DMS79 (cell line): ENCODE data around the gene MRPL11.
A peak's percentile ranks its signal among the peaks of the same experiment; 100 is the strongest.

Source experiments
- DNase-seq: peaks from one replicate; lab custom pipeline; 2025; lab: John Stamatoyannopoulos, UW

MRPL11 gene

DNA sequence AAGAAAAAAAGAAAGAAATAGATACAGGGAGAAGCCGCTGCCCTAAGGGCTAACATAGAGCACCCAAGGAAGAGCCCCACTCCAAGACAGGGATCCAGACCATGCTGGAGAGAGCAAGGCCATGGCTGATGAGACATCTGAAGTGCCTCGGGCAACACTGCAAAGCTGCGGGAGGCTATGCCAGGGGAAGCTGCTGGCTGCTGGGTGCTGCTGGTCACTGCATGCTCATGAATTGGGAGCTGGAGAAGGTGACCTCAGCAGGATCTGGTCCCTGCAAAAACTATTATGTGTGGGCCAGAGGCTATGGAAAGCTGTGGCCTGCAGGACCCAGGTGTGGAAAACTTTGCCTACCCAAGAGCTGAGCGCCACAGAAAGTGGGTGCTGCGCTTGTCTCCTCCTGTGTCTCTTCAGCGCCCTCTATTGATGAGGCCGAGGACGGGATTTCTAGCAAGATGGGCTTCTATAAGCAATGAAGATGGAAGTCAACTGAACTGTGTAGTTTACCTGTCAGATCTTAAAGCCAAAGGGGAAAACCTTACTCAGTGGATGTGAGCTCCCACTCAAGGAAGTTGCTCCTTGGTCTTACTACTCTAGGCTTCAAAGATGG lies 49.8 kb downstream of the MRPL11 start:
- DNase-seq = peak; percentile 21

DNA sequence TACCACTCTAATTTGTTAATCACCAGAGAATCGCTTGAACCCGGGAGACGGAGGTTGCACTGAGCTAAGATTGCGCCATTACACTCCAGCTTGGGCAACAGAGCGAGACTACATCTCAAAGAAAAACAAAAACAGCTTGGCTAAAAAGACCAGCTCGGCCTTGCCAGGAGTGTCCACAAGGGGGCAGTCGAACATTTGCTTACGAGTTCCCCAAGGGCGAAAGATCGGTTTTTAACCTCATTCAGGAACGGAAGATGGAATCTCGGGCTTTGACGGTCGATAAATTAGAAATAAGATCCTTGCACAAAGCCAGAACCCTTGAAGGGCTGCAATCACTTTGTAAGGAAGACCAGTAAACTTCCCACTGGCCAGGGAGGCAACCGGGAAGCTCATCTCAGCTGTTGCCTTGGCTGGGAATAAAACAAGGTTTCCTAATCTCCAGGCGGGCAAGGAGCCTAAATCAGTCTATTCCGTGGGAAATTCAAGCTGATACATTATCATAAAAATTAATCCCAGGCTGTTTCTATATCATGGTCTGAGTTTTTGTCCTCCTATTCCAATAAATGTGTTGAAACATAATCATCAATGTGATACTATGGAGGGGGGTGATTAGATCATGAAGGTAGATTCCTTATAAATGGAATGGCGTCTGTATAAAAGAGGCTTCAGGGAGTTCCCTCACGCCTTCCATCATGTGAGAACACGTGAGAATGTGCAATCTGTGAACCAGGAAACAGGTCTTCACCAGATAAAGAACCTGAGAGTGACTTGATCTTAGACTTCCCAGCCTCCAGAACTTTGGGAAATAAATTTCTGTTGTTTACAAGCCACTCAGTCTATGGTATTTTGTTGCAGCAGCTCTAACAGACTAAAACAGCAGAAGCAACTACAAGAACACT lies 52.2 kb downstream of the MRPL11 start:
- peak; percentile 67 for DNase-seq
